OCI-LY1 (cell line): ENCODE results near the gene TANGO6.

ENCODE experiments used
- CTCF ChIP-seq: fragments of 200-600 bp; sonication (generic), shearing (Covaris generic); IDR thresholded peaks from 2 replicates; pipeline ENCODE4 v1.5.1; 2017; ENCODE audit warnings: mild to moderate bottlenecking, antibody characterized with exemption, low read length, moderate library complexity, mixed read lengths
- EZH2 ChIP-seq: fragments of 200-600 bp; sonication (generic), shearing (Covaris generic); IDR thresholded peaks from 2 replicates; pipeline ENCODE4 v1.8.0; 2017; ENCODE audit warnings: borderline replicate concordance, mixed run types, mild to moderate bottlenecking, antibody characterized with exemption, low read length, moderate library complexity, mixed read lengths

- TF ChIP-seq CTCF (no peak), EZH2 (no peak)
Measured at GRCh38 chr16:69130461-69130860, 287.1 kb downstream of the TANGO6 start.
